Uterus (tissue), 2 donors: Measurements from ENCODE around the gene TBC1D1.

ENCODE experiments used
- POLR2A ChIP-seq, 2 donors: fragments of 450-650 bp; IDR thresholded peaks; one replicate each; pipeline ENCODE4 v1.6.1; 2016; ENCODE audit warnings: antibody characterized with exemption in 2 of 2, mild to moderate bottlenecking in 1 of 2, moderate library complexity in 1 of 2
- TF ChIP-seq, protein P1 (sequence below), 4 experiments: fragments of 200-600 bp in 2 of 4; fragments of 450-650 bp in 2 of 4; sonication (generic) in 2 of 4; IDR thresholded peaks; one replicate each; pipeline ENCODE4 v1.5.1; 2016 to 2019; ENCODE audit warnings: antibody characterized with exemption in 4 of 4, mild to moderate bottlenecking in 2 of 4, moderate library complexity in 1 of 4

DNA sequence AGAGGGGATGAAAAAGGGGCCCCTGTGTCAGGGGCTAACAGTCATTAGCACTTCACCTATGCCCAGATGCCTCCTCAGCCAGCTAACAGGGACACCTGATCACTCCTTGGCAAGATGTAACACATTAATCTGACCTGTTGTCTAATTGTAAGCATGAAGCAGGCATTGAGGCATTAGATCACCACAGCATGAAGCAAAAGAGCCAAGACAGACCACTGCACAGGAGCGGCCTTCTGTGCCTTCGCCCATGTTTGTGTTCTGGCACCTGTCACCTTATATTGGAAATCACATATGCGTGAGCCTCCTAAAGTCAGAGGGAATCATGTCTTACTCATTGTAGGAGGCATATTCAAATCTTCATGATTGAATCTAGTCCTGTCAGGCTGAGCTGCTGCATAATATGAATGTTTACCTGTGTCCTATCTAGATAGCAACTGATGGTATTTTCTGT, 117.7 kb downstream of the TBC1D1 start:
- TF ChIP-seq, protein P1, sequence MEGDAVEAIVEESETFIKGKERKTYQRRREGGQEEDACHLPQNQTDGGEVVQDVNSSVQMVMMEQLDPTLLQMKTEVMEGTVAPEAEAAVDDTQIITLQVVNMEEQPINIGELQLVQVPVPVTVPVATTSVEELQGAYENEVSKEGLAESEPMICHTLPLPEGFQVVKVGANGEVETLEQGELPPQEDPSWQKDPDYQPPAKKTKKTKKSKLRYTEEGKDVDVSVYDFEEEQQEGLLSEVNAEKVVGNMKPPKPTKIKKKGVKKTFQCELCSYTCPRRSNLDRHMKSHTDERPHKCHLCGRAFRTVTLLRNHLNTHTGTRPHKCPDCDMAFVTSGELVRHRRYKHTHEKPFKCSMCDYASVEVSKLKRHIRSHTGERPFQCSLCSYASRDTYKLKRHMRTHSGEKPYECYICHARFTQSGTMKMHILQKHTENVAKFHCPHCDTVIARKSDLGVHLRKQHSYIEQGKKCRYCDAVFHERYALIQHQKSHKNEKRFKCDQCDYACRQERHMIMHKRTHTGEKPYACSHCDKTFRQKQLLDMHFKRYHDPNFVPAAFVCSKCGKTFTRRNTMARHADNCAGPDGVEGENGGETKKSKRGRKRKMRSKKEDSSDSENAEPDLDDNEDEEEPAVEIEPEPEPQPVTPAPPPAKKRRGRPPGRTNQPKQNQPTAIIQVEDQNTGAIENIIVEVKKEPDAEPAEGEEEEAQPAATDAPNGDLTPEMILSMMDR (IDR thresholded peaks at IDR 0.05): no peak
- no peak for TF ChIP-seq POLR2A (IDR thresholded peaks at IDR 0.05)
